Measurements from ENCODE around the gene NAA50. TPM values are rescaled to one million over a fixed set of nuclear protein-coding genes. Genes with fewer than 3 reads are reported as not detected.

NAA50 gene
- total and polyA plus RNA-seq, 5 donors from 2014 or later = 70.2 to 85.0 (median 79.3) TPM

- DNase-seq = no peak
- H3K4me1 Mint-ChIP-seq = peaks cover 20 to 33% (median 23%) of the 10 kb centered on the region in 4 donors
- no peak overlapping the region for H3K4me3 Mint-ChIP-seq
- Histone ChIP-seq H3K36me3 (ENCODE audit: control insufficient read depth, insufficient read depth, low read length) (no peaks in the 10 kb centered on the region), H3K27ac (ENCODE audit: insufficient read depth, low read length, poor library complexity, severe bottlenecking) (no peak overlapping the region), H3K4me1 (ENCODE audit: control insufficient read depth, insufficient read depth, low read length, poor library complexity, severe bottlenecking) (peaks cover 18% of the 10 kb centered on the region), H3K4me3 (ENCODE audit: low read depth, low read length) (no peak overlapping the region), H3K27me3 (ENCODE audit: control insufficient read depth, insufficient read depth, low read length) (no peaks in the 10 kb centered on the region), H3K9me3 (ENCODE audit: control insufficient read depth in 2 of 2, low read length in 2 of 2) (no peaks in the 10 kb centered on the region)
- H3K27ac Mint-ChIP-seq = no peak overlapping the region
- no peaks in the 10 kb centered on the region for H3K36me3 Mint-ChIP-seq
- H3K27me3 Mint-ChIP-seq = peaks cover 4% of the 10 kb centered on the region
- ATAC-seq (ENCODE audit: low read depth in 2 of 2) = no peak
- no peaks in the 10 kb centered on the region for H3K9me3 Mint-ChIP-seq
These were observed 5.1 kb upstream of the NAA50 start for GRCh38 chr3:113751141-113751540.

GRCh38 chr3:113747283-113748046, 1.4 kb upstream of the NAA50 start:
- no peak for ATAC-seq (ENCODE audit: low read depth in 2 of 2)
- H3K27me3 Mint-ChIP-seq = peaks cover 10% of the 10 kb centered on the region
- peak overlapping the region; percentile 95 to 100 (median 98) for H3K4me3 Mint-ChIP-seq
- peak in 2 of 3 donors; percentile 21 to 39 for DNase-seq
- no peaks in the 10 kb centered on the region for H3K9me3 ChIP-seq (ENCODE audit: control insufficient read depth in 2 of 2, low read length in 2 of 2)
- H3K27me3 ChIP-seq (ENCODE audit: control insufficient read depth, insufficient read depth, low read length) = no peaks in the 10 kb centered on the region
- H3K36me3 ChIP-seq (ENCODE audit: control insufficient read depth, insufficient read depth, low read length) = no peaks in the 10 kb centered on the region
- no peaks in the 10 kb centered on the region for H3K9me3 Mint-ChIP-seq
- H3K4me1 ChIP-seq (ENCODE audit: control insufficient read depth, insufficient read depth, low read length, poor library complexity, severe bottlenecking) = peaks cover 47% of the 10 kb centered on the region
- peak overlapping the region; percentile 32 to 100 (median 100) for H3K27ac Mint-ChIP-seq
- H3K4me3 ChIP-seq (ENCODE audit: low read depth, low read length) = peak overlapping the region; percentile 89
- peak overlapping the region; percentile 100 for H3K27ac ChIP-seq (ENCODE audit: insufficient read depth, low read length, poor library complexity, severe bottlenecking)
- no peaks in the 10 kb centered on the region for H3K36me3 Mint-ChIP-seq
- H3K4me1 Mint-ChIP-seq = peaks cover 23 to 53% (median 38%) of the 10 kb centered on the region in 4 donors

DNA sequence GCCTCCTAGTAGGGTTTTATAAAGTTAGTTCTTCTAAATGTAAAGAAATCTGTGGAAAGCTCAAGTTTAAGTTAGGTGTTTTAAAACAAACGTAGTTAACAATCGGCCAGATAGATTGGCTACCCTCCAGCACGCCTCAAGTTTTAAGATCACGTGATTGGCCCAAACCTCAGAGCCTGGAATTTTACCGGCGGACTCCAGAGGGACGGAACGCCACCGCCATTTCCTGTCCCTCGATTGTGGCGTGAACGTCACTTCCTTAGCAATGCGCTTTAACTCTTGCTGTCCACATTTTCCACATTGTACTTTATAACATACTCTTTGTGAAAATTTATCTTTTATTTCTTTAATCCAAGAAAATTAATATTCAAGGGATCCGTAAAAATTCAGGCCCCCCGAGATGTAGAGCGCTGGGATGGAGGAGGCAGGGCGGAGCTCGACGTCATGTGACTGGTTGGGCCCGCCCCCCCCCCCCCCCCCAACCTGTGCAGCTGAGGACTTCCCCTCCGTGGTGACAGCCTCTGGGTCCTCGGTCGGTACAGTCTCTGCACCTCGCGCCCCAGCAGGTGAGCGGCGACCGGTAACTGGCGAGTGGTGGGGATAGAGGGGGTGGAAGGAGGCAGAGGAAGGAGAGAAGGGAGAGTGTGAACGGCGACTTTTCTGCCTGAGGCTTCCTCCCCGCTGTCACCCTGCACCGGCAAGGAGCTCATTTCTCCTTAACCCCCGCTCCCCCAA, 666 bp upstream of the NAA50 start, which contains the start of gene ATP6V1A:
Gene ATP6V1A, plus strand, starts transcription at position 488 of the 735 bp plus-strand sequence. CDS start 31,719 bp downstream, outside the sequence.
- Histone ChIP-seq H3K27ac (ENCODE audit: insufficient read depth, low read length, poor library complexity, severe bottlenecking) (peak within 1 kb of the TSS; percentile 100), H3K9me3 (ENCODE audit: control insufficient read depth in 2 of 2, low read length in 2 of 2) (no peaks in the 10 kb centered on the region), H3K4me1 (ENCODE audit: control insufficient read depth, insufficient read depth, low read length, poor library complexity, severe bottlenecking) (peaks cover 53% of the 10 kb centered on the region), H3K36me3 (ENCODE audit: control insufficient read depth, insufficient read depth, low read length) (no peaks in the 10 kb centered on the region), H3K4me3 (ENCODE audit: low read depth, low read length) (peak within 1 kb of the TSS; percentile 89), H3K27me3 (ENCODE audit: control insufficient read depth, insufficient read depth, low read length) (no peaks in the 10 kb centered on the region)
- H3K4me3 Mint-ChIP-seq = peak within 1 kb of the TSS; percentile 95 to 100 (median 98)
- peak within 1 kb of the TSS; percentile 100 for H3K27ac Mint-ChIP-seq
- no peaks in the 10 kb centered on the region for H3K9me3 Mint-ChIP-seq
- ATAC-seq (ENCODE audit: low read depth in 2 of 2) = peak; percentile 49 to 57
- H3K36me3 Mint-ChIP-seq = no peaks in the 10 kb centered on the region
- peak; percentile 83 to 94 (median 90) for DNase-seq
- peaks cover 10% of the 10 kb centered on the region for H3K27me3 Mint-ChIP-seq
- H3K4me1 Mint-ChIP-seq = peaks cover 30 to 61% (median 39%) of the 10 kb centered on the region in 4 donors

GRCh38 chr3:113744941-113745755, 901 bp downstream of the NAA50 start:
- H3K36me3 ChIP-seq (ENCODE audit: control insufficient read depth, insufficient read depth, low read length) = no peaks in the 10 kb centered on the region
- no peaks in the 10 kb centered on the region for H3K9me3 ChIP-seq (ENCODE audit: control insufficient read depth in 2 of 2, low read length in 2 of 2)
- peaks cover 62% of the 10 kb centered on the region for H3K4me1 ChIP-seq (ENCODE audit: control insufficient read depth, insufficient read depth, low read length, poor library complexity, severe bottlenecking)
- peak overlapping the region; percentile 89 for H3K4me3 ChIP-seq (ENCODE audit: low read depth, low read length)
- H3K27me3 ChIP-seq (ENCODE audit: control insufficient read depth, insufficient read depth, low read length) = no peaks in the 10 kb centered on the region
- ATAC-seq (ENCODE audit: low read depth in 2 of 2) (peak; percentile 78 to 80), DNase-seq (peak; percentile 77 to 93 (median 85))
- Mint-ChIP-seq H3K27ac (peak overlapping the region; percentile 100), H3K9me3 (no peaks in the 10 kb centered on the region), H3K4me1 (peaks cover 34 to 74% (median 48%) of the 10 kb centered on the region in 4 donors), H3K27me3 (peaks cover 10% of the 10 kb centered on the region), H3K36me3 (no peaks in the 10 kb centered on the region), H3K4me3 (peak overlapping the region; percentile 95 to 100 (median 98))
- peak overlapping the region; percentile 100 for H3K27ac ChIP-seq (ENCODE audit: insufficient read depth, low read length, poor library complexity, severe bottlenecking)

DNA sequence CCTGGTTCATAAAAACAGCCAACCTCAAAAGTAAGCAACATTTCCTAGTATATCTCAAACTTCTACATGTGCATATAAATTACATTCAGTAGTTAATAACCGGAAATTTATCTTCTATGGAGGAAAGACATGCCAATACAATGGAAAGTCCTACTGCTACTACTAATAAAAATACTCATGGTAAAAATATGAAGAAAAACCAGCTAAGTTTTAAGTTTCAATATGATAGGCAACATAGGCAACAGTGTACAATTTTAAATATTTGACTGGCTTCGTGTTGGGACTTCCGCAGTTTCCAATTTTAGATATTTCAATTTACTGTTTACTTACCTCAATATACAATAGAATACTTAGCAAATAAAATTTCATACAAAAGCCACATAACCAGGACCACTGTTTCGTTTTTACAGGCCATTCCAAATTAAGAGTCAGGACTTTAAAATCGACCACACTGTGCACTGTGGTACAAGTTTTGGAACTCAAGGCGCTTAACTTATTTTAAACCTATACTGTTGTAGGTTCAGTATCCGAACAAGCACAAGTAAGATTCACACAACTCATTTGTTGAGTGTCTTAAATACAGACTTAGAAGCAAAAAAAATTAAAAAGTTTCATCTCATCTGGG, 2.9 kb downstream of the NAA50 start:
- H3K27ac Mint-ChIP-seq = peak overlapping the region; percentile 65 to 92 (median 67)
- Histone ChIP-seq H3K36me3 (ENCODE audit: control insufficient read depth, insufficient read depth, low read length) (no peaks in the 10 kb centered on the region), H3K27ac (ENCODE audit: insufficient read depth, low read length, poor library complexity, severe bottlenecking) (no peak overlapping the region), H3K9me3 (ENCODE audit: control insufficient read depth in 2 of 2, low read length in 2 of 2) (no peaks in the 10 kb centered on the region), H3K4me1 (ENCODE audit: control insufficient read depth, insufficient read depth, low read length, poor library complexity, severe bottlenecking) (peaks cover 61% of the 10 kb centered on the region), H3K4me3 (ENCODE audit: low read depth, low read length) (peak overlapping the region; percentile 63), H3K27me3 (ENCODE audit: control insufficient read depth, insufficient read depth, low read length) (no peaks in the 10 kb centered on the region)
- H3K27me3 Mint-ChIP-seq = peaks cover 10% of the 10 kb centered on the region
- no peaks in the 10 kb centered on the region for H3K36me3 Mint-ChIP-seq
- peaks cover 28 to 69% (median 45%) of the 10 kb centered on the region in 4 donors for H3K4me1 Mint-ChIP-seq
- H3K4me3 Mint-ChIP-seq = peak overlapping the region; percentile 95 to 100 (median 98)
- peak in 1 of 3 donors; percentile 8 for DNase-seq
- ATAC-seq (ENCODE audit: low read depth in 2 of 2) = no peak
- H3K9me3 Mint-ChIP-seq = no peaks in the 10 kb centered on the region

DNA sequence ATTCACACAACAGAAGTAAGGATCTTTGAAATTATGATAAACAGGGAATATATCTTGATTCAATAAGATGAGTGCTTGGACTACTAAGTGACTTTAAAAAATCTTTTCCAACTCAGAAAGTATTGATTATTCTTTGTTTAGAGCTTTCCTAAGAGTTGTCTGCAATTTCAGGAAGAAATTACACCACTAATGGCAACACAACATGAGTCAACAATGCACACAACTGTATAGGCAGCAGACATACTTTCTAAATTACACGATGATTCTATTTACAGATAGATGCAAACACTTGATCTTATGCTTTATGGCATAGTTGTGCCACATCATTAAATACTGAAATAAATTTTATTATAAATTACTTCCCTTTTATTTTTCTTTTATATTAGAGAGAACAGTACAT, 4.4 kb downstream of the NAA50 start:
- H3K27me3 ChIP-seq (ENCODE audit: control insufficient read depth, insufficient read depth, low read length) = no peaks in the 10 kb centered on the region
- H3K4me1 ChIP-seq (ENCODE audit: control insufficient read depth, insufficient read depth, low read length, poor library complexity, severe bottlenecking) = peaks cover 53% of the 10 kb centered on the region
- no peaks in the 10 kb centered on the region for H3K9me3 ChIP-seq (ENCODE audit: control insufficient read depth in 2 of 2, low read length in 2 of 2)
- ATAC-seq (ENCODE audit: low read depth in 2 of 2) (no peak), DNase-seq (no peak)
- Mint-ChIP-seq H3K27me3 (peaks cover 9% of the 10 kb centered on the region), H3K4me3 (peak overlapping the region in 3 of 4 donors; percentile 36 to 95 (median 79)), H3K27ac (peak overlapping the region in 2 of 3 donors; percentile 6 to 67), H3K9me3 (no peaks in the 10 kb centered on the region), H3K36me3 (no peaks in the 10 kb centered on the region), H3K4me1 (peaks cover 38 to 75% (median 46%) of the 10 kb centered on the region in 4 donors)
- H3K27ac ChIP-seq (ENCODE audit: insufficient read depth, low read length, poor library complexity, severe bottlenecking) = peak overlapping the region; percentile 65
- no peaks in the 10 kb centered on the region for H3K36me3 ChIP-seq (ENCODE audit: control insufficient read depth, insufficient read depth, low read length)
- peak overlapping the region; percentile 63 for H3K4me3 ChIP-seq (ENCODE audit: low read depth, low read length)

DNA sequence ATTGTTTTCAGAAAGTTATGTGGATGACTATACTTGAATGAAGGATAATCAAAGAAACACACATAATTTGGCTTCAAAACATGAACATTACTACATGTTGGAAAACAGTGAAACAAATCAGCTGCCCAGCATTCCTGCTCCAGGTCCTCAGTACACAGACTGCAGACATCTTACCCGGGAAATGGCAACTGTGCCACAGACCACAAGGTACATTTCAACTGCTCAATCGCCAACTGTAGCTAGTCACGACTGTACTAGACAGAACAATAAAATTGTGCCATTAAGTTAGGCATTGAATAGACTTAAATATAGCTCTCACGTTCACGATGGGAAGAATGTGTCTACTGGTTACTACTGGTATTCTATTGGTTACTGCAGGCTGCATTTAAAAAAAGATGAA, 5.0 kb downstream of the NAA50 start:
- no peaks in the 10 kb centered on the region for H3K9me3 ChIP-seq (ENCODE audit: control insufficient read depth in 2 of 2, low read length in 2 of 2)
- Mint-ChIP-seq H3K36me3 (no peaks in the 10 kb centered on the region), H3K9me3 (no peaks in the 10 kb centered on the region), H3K27ac (peak overlapping the region in 2 of 3 donors; percentile 6 to 67), H3K27me3 (peaks cover 6% of the 10 kb centered on the region), H3K4me3 (peak overlapping the region in 3 of 4 donors; percentile 13 to 79 (median 29)), H3K4me1 (peaks cover 43 to 77% (median 51%) of the 10 kb centered on the region in 4 donors)
- ATAC-seq (ENCODE audit: low read depth in 2 of 2) (no peak), DNase-seq (no peak)
- H3K27ac ChIP-seq (ENCODE audit: insufficient read depth, low read length, poor library complexity, severe bottlenecking) = peak overlapping the region; percentile 65
- no peaks in the 10 kb centered on the region for H3K27me3 ChIP-seq (ENCODE audit: control insufficient read depth, insufficient read depth, low read length)
- H3K36me3 ChIP-seq (ENCODE audit: control insufficient read depth, insufficient read depth, low read length) = no peaks in the 10 kb centered on the region
- H3K4me3 ChIP-seq (ENCODE audit: low read depth, low read length) = peak overlapping the region; percentile 9
- peaks cover 49% of the 10 kb centered on the region for H3K4me1 ChIP-seq (ENCODE audit: control insufficient read depth, insufficient read depth, low read length, poor library complexity, severe bottlenecking)

All from CD4-positive, CD25-positive, alpha-beta regulatory T cell (primary cell).